GM18499 (cell line): ENCODE results near the gene TMC1.

ENCODE experiments used
- ATAC-seq: cut with Tn5 transposase; IDR thresholded peaks from one replicate; pipeline ENCODE4 v1.9.1; 2021; ENCODE audit warnings: moderate number of reproducible peaks; ENCODE audit not compliant: insufficient read depth, unreplicated experiment

The TMC1 gene

DNA sequence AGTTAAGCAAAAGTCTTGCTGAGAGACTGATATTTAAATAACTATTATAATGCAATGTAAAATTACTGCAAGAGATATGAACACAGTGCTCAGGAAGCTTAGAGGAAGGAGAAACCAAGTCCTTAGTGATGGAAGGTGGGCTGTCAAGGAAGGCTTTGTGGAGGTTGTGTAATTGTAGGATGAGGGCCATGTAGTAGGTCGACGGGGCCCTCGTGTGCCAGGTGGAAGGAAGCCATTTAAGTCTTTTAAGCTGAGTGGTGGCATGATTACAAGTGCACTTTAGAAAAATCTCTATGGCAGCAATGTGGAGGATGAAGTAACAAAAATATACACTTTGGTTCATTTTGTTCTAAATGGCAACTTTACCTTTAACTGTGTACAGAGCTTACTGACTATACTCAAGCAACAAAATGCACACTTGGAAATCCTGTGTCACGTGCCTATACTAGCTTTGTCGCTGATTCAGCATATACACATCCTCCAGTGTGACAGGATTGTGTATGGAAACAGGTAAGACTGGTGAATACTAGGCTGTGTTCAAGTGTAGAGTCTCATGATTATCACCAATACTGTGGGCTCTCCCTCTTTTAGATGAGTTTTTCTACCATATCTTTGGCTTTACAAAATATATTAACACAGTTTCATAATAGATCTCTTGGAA is 78.6 kb downstream of the TMC1 start:
- no peak for ATAC-seq

- ATAC-seq = no peak
Observed at GRCh38 chr9:72600671-72601070, 79.3 kb downstream of the TMC1 start.

DNA sequence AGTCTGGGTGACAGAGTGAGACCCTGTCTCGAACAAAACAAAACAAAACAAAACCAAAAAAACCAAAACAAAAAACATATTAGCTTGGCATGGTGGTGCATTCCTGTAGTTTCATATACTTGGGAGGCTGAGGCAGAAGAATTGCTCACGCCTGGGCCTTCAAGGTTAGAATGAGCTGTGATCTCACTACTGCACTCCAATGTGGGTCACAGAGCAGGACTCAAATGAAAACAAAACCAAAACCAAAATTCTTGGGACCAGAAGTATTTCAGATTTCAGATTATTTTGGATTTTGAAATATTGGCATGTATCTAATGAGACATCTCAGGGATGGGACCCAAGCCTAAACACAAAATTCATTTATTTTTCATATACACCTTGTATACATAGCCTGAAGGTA is 80.2 kb downstream of the TMC1 start:
- no peak for ATAC-seq

- ATAC-seq = no peak
Observed at GRCh38 chr9:72612449-72612848, 91.0 kb downstream of the TMC1 start.

- no peak for ATAC-seq
Observed at GRCh38 chr9:72614067-72614466, 92.7 kb downstream of the TMC1 start.

DNA sequence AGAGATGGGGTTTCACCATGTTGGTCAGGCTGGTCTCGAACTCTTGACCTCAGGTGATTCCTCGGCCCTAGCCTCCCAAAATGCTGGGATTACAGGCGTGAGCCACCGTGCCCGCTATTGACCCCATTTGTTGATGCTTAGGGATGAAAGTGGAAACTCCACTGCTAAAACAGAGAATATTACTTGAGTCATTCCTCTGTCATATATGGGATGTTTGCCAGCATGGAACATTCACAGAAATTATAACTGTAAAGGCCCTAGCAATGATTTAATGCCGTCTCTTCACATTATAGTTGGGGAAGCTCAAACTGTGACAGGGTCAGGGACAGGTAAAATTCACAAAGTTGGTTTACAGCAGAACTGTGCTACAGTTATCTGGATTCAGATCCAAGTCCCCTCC is 94.5 kb downstream of the TMC1 start:
- no peak for ATAC-seq

DNA sequence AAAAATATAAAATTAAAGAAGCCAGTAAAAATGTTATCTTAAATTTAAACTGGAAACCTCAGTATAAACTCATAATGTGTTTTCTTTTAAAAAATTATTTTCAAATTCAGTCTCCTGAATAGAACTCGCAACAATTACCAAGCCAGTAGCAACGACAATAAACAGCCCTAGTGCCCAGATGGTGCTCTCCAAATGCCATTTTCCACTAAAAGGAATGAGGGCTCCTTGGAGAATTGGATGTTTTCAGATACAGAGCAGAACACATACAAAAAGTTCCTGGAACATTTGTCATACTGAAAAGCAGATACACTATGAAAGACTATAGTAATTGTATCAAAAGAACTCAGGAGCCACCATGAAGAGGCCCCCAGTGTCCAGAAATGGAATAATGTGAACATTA is 97.4 kb downstream of the TMC1 start:
- no peak for ATAC-seq

DNA sequence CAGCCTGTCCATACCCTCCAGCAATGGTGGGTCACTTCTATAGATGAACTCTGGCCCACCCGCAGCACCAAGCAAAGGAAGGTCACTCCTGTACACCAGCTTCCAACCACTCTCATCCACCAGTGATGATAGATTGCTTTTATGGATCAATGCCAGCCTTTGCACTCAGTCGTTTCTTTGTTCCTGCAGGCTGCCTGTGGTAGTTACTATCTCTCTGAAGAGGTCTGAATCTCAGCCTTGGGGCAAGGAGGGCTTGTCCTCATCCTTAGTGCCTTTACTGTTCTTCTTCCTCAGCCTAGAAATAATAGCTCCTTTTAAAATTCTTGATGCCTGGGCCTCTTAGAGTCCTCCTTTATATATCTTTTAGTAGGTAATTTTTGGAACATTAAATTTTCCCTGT is 100.8 kb downstream of the TMC1 start:
- no peak for ATAC-seq

GRCh38 chr9:72623156-72623555 is 101.7 kb downstream of the TMC1 start:
- ATAC-seq = no peak

DNA sequence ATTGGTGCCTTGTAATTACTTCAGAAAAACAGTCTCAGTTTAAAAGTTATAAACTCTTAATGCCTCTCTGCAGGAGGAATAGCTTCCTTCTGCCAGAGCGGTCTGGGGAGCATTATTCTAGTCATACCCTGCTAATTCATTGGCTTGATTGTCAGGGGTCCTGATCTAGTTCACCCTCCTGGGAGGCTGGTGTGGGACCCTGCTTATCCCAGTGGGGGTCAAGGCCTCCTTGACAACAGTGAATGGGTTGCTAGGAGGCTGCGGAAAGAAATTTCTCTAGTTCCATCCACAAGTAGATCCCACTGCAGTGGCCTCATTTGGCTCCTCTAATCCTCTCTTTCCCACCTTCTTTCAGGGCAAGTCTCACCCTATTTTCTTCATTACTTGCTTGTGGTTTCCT is 105.7 kb downstream of the TMC1 start:
- ATAC-seq = no peak

GRCh38 chr9:72627956-72628540 is 106.6 kb downstream of the TMC1 start:
- no peak for ATAC-seq

DNA sequence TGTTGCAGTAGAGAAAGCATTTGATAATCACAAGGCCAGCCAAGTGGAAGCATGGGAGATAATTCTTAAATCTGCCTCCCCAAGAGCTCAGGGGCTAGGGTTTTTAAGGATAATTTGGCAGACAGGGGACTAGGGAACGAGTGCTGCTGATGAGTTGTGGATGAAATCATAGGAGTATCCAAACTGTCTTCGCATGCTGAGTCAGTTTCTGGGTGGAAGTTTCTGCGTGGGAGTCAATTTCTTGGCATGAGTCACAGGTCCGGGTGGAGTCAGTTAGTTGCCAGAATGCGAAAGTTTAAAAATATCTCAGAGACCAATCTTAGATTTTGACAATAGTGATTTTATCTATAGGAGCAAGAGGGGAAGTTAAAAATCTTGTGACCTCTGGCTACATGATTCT is 112.6 kb downstream of the TMC1 start:
- ATAC-seq = no peak

DNA sequence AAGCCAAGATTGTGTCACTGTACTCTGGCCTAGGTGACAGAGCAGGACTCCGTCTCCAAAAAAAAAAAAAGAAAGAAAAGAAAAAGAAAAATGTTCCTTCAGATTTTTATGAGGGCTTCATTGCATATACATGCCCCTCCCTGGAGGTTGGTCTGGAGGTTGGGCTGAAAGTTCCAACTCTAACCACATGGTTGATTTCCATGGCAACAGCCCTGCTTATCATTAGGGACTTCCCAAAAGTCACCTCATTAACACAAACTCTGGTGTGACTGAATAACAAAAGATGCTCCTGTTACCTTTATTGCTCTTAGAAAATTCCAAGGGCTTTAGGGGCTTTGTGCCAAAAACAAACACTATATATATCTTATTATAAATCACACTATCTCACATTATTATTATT is 113.8 kb downstream of the TMC1 start:
- peak; percentile 71 for ATAC-seq

DNA sequence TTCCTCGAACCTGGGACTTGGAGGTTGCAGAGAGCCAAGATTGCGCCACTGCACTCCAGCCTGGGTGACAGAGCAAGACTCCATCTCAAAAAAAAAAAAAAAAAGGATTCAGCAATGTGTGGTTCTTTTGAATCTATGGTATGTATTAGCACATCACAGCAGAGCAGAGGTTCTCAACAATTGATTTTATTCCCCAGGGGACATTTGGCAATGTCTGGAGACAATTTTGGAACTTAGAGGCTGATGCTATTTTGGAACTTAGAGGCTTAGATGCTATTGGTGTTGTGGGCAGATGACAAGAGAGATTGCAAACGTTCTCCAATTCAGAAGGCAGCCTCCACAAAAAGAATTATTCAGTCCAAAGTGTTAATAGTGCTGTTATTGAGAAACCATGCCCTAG is 115.2 kb downstream of the TMC1 start:
- ATAC-seq = no peak

DNA sequence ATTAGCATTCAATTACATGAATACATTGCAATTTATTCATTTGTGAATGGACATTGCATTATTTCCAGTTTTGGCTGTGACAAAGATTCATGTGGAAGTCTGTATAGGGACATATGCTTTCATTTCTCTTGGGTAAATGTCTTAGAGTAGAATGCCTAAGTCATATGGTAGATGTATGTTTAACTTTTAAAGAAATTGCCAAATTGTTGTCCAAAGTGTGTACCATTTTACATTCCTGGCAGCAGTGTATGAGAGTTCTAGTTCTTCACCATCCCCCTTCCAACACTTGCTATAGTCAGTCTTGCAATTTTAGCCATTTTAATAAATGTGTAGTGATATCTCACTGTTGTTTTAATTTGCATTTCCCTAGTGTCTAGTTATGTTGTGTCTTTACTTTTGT is 122.2 kb downstream of the TMC1 start:
- no peak for ATAC-seq

DNA sequence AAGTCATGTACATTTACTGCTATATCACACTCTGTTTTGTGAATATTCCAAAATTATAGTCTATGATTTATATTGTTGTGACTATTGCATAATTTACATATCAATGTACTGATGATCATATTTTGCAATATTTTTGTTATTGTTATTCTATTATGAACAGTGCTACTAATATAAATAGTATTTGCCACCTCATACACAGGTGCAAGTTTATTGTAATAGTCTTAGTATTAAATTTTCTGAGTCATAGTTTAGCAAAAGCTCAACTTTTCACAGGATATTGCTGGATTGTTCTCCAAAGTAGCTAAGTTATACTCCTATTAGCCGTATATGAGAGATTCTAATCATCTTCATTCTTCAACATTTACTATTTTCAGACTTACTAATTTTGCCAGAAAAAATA is 124.7 kb downstream of the TMC1 start:
- no peak for ATAC-seq

DNA sequence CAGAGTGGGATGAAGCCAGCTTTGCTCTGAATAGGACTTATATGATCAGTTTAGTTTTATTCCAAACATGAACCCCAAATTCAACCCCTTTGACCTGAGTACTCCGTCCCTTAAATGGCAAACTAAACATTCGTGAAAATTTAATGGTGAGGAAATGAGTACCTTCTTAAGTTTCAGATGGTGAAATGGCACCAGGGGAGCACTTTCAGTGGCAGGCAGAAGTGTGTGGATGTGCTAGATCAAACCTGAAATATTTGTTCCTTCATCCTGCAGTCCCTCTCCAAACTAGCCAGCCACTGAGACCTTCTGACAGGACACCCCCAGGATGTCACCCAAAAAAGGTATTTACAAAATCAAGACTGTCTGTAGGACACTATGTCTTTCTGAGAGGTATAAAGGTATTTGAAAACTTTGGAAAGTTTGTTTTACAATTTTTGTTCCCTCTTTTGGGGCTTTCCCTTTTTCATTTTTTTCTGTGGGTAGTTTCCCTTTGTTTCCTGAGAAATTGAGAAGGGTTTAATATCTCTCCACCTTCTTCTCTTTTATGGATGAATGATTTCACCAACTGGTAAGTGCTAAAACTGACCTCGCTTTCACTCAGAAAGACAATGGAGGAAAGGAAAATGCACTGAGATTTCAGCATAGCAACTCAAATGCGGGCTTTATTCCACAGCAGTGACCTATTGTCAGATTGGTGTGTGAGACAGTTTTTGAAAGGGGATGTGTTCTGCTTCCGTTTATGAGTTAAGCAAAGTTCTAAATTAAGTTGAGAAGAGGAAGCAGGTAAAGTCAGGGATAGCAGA is 127.1 kb downstream of the TMC1 start:
- no peak for ATAC-seq

DNA sequence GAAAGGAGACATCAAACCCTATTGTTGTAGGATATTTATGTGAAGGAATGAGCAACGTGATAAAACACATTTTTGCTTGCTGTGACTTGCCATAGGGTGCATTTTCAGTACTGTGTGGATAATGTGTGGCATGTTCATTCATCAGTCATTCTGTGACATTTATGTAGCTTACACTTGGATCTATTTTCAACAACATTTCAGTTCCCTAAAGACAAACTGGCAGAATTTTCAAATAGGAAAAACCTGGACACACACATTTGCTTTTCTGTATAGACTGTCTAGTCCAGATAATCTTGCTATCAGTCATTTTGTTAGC is 127.7 kb downstream of the TMC1 start:
- no peak for ATAC-seq

DNA sequence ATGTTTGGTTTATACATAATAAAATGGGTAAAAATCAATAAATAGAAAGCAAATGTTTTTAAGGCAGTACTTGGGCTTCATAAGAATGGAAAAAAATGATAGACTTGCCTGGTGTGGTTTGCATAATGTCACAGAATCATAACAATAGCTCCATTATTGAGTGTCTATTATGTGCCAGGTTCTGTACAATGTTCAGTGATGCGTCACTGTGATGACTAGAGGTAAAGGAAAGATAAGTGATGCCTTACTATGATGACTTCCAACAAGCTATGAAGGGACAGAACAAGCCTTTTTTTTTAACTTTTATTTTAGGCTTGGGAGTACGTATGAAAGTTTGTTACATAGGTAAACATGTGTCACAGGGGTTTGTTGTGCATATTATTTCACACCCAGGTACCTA is 128.8 kb downstream of the TMC1 start:
- ATAC-seq = no peak

DNA sequence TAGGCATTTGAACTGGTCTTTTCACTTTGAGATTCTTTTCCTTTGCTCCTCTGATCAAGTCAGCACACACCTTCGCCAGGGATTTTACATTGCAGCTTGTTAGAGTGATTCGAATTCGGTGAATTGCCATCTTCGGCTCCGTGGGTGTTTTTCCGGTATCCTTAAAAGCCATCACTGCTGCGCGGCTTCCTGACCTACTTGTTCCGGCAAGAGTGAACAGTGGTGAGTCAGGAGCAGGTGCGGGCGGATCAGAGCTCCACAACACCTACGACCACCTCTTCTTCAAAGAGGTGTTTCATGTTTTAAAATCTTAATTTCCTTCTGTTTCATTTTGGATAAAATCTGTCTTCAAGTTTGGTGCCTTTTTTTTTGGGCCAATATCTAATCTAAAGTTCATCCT is 134.6 kb downstream of the TMC1 start:
- no peak for ATAC-seq

- ATAC-seq = no peak
Observed at GRCh38 chr9:72657023-72657422, 135.6 kb downstream of the TMC1 start.

- no peak for ATAC-seq
Observed at GRCh38 chr9:72658703-72659102, 137.3 kb downstream of the TMC1 start.
